ENCODE measurements around the gene H3-3A.
A peak's percentile ranks its signal among the peaks of the same experiment; 100 is the strongest.

Gene H3-3A

DNA sequence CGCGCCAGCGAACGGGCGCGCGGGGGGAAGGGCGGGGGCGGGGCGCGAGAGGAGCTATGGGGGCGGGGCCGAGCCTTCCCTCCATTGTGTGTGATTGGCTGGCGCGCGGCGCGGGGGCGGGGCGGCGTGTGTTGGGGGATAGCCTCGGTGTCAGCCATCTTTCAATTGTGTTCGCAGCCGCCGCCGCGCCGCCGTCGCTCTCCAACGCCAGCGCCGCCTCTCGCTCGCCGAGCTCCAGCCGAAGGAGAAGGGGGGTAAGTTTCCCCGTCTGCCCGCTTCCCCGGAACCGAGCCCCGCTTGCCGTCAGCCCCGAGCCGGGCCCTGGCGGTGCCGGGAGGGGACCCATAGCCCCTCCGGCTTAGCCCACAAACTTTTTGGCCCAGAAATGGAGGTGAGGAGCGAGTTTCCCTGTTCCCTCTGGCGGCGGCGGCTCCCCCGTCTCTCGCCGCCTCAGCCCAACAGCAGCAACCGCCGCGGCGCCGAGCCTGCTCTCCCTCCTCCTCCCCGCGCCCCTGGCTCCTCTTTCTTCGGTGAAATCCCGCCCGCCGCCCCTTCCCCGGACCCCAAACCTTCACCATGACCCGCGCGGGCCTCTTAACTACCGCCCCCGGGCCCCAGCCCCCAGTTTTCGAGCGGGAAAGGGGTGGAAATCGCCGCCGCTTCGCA is at the start of gene H3-3A:
H3-3A (plus strand) TSS at position 159 of the 666 bp plus-strand sequence. CDS start 1,636 bp downstream, outside the sequence.
- DNase-seq = peak; percentile 95

DNA sequence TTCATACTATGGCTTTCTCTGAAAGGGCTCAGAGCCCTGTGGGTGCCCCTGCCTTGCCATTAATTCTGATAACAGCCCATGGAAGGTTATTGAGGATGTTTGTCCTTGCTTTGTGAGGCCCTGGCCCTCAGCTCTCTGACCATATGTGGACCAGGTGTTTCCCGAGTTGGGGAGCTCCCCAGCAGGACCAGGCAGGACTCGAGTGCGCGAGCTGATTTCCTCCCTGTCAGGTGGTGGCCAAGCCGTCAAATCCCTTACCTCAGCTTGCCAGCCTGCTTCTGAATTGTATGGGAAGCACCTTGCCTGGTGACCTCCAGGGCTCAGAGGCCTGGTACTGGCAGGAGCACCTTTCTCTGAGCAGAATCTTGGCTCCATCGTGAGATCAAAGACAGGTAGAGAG is 45.4 kb upstream of the H3-3A start:
- no peak for DNase-seq

DNA sequence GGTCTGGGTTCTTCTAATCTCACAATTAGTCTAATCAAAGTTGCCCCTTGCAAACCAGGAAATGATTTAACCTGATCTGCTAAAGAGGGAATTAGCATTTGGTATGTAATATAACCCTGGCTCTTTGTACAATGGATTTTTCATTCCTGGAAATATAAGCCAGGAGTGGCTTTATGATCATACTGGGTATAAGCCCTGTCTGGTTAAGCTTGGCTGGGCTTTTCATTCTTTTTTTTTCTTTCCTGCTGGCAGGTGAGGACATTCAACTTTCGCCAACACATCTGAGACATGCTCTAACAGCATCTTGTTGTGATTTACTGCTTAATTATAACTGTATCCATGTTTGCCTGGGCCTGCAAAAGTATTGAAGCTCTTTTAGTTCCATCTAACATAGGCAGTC is 42.9 kb upstream of the H3-3A start:
- no peak for DNase-seq

DNA sequence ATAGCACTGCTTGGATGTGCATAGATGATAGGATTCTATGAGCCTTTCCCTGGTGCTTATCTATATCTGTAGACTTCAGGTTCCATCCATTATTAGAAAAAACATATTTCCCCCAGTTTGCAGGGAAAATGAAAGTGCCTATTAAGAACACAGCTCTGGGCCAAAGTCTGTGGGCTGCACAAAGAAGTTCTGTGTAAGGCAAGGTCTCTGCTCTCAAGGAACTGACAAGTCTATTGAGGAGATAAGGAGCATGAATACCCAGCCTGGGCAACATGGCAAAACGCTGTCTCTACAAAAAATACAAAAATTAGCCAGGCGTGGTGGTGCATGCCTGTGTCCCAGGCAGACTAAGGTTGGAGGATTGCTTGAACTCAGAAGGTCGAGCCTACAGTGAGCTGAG is 41.1 kb upstream of the H3-3A start:
- no peak for DNase-seq

DNA sequence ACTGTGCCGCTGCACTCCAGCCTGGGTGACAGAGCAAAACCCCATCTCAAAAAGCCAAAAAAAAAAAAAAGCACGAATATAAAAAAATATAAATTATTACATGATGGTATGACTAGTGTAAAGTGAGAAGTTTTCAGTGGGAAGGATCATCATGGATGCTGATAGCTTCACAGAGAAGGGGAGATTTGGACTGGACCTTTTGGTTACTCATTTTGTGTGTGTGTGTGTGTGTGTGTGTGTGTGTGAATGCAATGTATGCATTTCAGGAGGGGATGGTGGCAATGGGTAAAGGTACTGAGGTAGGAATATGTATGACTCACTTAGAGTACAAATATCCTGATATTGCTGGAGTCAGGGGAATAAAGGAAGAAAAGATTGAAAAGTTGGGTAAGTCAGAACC is 40.7 kb upstream of the H3-3A start:
- no peak for DNase-seq

DNA sequence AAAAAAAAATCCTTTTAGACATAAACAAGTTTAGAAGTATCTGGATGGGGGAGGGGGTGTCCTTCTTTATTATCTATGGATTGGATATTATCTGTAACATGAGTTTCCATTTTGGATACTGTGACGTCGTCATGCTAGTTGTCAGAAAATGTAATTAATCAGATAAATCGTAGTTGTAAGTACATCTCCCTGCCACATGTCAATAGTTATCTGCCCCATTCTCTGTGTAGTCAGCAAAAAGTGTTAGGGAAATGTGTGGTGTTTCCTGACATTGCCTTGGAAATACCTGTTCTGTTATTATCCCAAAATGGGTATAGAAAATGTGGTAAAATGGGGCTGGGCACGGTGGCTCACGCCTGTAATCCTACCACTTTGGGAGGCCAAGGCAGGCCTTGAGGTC is 38.8 kb upstream of the H3-3A start:
- DNase-seq = no peak

DNA sequence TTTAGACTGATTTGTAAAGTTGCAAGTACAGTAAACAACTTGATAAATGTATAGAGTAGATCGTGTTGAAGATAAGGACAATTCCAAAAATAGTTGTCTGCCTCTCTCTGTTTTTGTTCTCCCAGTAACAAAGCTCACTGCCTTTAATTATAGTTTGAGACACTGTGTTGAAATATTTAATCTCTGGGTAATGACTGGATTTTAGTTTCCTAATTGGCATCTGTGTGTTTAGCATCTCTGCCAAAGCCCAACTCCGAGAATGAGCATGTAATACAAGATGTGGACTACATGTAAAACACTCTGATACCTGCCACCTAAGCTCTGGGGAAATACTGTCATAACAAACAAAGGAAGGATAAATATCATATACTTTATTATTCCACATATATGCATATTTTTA is 35.7 kb upstream of the H3-3A start:
- no peak for DNase-seq

DNA sequence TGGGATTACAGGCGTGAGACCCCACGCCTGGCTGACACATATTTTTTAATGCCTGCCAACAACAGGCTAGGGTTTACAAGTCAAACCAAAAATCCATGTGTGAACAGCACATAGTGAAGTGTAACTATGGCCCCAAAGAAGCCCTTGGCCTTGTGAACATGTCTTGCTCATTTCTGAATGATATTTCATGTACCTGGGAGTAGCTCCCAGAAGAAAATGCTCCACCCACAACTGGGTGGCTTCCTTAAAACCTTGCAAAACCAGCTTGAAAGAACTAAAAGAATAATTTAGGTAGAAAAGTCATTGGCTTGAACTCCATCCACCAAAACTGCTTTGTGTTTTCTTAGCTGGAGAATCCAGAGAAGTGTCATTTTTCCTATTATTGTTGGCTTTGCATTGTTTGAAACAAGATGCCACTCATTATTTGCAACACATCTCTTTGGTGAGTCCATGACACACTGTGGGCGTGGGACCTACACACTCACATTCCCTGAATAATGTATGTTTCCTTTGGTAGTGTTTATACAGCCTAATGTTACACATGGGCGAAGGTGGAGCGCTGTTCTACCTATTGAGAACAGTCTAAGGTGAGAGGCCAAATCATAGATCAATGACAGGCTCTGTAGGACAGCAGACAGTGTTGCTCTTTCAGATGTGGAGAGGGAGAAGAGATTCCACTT is 34.8 kb upstream of the H3-3A start:
- no peak for DNase-seq

DNA sequence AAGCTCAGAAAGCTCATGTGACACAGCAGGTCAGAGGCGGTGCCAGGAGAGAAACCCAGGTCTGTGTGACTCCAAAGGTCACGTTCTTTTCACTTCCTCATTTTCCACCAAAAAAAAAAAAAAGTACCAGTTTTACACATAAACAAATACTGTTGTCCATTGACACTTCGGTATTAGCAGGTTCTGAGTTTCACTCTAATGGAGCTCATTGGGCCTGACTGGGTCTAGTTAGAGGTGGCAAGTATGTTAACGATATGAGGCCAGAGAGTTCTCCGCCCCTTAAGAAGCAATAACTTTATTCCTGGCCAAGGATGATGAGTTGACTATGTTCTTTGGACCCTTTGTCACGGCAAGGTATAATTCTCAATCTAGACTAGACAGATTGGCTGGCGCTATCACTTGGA is 33.4 kb upstream of the H3-3A start:
- no peak for DNase-seq

DNA sequence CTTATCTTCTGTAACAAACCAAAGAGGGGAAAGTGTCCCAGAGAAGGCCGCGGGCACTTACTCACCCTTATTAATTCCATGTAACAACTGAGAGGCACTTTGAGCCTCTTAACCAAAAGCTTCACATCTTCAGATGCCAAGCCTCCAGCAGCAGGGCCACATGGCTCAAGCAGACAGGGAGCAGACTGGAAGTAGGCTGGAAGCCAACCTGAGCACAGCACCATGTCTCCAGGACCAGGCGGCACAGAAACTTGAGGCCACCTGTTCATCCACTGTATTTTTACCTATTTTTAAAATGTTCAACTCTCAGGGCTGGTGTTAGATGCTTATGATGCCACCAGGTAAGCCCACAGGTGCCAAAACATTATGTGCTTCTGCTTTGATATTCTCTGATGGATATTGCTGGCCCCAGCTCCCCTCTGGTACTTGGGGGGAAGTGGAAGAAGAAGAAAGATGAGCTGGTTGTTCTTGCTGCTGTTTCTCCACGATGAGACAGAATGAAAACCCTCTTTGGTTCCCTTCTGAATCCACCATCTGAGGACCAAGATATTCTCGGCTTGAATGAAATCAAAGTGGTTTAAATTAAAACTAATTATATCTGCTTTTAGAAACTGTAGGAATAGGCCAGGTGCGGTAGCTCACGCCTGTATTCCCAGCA is 32.8 kb upstream of the H3-3A start:
- DNase-seq = no peak

DNA sequence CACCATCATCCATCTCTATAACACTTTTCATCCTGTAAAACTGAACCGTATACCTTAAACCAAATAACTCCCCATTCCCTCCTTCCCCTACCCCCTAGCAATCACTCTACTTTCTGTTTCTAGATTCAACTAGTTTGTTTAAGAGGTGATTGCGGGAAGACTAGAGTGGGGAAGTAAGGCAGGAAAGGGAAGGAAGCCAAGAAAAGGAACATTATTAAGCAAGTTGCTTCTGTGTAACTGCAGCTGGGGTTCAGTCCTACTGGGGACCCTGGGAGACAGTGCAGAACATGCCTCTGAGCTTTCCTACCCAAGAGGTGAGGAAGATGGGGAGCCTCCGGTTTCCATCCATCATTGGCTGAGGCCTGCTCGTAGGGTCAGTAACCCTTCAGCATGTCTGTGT is 28.9 kb upstream of the H3-3A start:
- DNase-seq = no peak

DNA sequence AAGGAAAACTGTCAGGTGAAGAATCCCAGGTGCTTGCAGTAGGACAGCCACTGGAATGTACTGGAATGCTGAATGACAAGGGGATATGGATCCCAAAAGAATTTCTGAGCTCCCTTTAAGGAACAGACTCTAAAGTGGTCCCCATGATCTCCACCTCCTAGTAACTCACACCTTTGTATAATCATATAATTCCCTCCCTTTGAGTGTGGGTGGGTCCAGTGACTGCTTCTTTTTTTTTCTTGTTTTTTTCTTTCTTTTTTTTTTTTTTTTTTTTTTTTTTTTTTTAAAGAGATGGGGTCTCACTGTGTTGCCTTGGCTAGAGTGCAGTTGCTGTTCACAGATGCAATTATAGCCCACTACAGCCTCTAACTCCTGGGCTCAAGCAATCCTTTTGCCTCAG is 28.5 kb upstream of the H3-3A start:
- no peak for DNase-seq

DNA sequence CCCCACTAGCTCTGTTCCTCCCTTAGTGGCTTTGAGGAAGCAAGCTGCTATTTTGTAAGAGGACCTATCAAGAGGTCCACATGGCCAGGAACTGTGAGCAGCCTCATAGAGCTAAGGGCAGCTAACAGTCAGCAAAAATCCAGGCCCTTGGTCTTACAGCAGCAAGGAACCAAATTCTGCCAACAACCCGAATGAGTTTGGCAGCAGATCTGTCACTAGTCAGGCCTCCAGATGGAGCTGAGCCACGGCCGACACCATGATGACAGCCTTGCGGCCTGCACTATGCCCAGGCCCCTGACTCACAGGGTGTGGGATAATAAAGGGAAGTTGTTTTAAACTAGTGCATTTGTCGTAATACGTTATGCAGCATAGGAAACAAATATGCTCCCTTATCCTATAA is 28.0 kb upstream of the H3-3A start:
- peak; percentile 74 for DNase-seq

DNA sequence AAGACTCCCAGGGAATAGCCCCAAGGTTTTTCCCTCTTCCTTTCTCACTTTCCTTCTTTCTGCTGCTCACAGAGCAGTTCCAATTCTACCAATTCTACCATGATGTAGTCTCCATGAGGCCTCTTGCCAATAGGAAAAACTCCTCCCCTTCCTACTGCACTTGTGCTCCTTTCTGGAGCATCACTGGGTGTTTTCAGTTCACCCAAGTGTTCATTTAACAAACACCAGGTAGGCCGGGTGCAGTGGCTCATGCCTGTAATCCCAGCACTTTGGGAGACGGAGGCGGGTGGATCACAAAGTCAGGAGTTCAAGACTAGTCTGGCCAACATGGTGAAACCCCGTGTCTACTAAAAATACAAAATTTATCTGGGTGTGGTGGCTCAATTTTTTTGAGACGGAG is 26.6 kb upstream of the H3-3A start:
- DNase-seq = no peak

DNA sequence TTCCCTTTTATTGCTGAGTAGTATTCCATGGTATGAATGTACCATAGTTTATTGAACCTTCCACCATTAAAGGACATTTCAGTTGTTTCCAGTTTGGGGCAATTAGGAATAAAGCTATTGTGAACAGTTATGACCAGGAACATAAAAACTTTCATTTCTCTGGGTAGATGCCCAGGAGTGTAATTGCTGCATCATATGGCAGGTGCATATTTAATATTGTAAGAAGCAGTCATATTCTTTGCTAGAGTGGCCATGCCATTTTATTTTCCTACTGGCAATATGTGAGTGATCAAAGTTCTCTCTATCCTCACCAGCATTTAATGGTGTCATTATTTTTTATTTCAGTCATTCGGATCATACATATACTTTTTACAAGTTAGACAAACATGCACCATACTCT is 23.9 kb upstream of the H3-3A start:
- no peak for DNase-seq

DNA sequence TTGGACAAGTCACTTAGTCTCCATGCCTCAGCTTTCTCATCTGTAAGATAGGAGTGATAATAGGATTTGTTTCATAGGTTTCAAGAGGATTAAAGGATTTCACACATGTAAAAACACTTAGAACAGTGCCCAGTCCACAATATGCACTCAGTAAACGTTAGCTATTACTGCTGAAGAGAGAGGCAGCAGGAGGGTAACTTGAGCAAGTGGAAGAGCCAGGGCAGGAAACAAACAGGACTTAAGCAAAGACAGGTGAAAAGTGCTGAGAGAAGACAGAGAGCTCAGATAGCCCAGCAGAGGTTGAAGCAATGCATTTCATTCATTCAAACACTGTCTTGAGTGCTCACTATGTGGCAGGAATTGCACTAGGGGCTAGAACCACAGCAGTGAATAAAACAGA is 21.1 kb upstream of the H3-3A start:
- DNase-seq = no peak

DNA sequence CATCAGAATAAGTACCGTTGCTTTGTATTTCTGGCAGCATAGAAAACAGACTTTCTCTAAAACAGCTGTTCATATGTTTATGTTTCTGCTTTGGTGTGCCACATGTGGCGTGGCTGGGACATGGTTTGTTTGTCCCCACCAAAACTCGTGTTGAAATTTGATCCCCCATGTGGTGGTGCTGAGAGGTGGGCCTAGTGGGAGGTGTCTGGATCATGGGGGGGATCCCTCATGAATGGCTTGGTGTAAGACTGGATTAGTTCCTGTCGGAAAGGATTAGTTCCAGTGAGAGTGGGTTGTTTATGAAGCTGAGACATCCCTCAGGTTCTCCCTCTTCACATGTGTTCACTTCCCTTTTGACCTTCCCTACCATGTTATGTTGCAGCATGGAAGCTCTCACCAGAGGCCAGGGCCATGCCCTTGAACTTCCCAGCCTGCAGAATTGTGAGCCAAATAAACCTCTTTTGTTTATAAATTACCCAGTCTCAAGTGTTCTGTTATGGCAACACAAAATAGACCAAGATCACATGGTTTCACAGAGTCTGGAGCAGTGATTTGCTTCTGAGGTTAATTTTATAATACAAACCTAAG is 17.9 kb upstream of the H3-3A start:
- no peak for DNase-seq

DNA sequence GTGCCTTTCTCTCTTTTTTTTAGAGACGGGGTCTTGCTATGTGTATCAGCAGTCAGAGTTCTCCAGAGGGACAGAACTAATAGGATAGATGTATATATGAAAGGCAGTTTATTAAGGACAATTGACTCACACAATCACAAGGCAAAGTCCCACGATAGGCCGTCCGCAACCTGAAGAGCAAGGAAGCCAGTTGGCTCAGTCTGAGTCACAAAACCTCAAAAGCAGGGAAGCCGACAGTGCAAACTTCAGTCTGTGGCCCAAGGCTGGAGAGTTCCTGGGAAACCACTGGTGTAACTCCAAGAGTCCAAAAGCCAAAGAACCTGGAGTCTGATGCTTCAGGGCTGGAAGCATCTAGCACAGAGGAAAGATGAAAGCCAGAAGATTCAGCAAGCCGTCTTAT is 16.3 kb upstream of the H3-3A start:
- no peak for DNase-seq

DNA sequence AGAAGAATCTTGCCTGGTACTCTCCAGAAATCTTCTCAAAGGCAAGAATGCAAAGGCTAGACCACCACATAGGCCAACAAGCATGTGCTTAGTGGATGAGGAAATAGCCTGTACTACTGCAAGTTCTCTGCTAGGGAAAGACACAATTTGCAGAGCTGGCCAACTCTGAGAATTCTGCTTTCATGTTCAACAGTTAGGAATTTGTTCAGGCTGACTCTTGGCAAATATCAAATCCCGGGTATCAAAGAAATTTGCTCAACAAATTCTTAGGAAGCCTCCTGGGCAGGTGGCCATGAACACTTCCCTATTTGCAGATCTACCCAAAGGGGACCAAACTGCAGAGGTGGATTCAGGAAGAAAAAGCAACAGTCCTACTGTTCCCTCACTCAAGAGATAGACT is 15.0 kb upstream of the H3-3A start:
- no peak for DNase-seq

DNA sequence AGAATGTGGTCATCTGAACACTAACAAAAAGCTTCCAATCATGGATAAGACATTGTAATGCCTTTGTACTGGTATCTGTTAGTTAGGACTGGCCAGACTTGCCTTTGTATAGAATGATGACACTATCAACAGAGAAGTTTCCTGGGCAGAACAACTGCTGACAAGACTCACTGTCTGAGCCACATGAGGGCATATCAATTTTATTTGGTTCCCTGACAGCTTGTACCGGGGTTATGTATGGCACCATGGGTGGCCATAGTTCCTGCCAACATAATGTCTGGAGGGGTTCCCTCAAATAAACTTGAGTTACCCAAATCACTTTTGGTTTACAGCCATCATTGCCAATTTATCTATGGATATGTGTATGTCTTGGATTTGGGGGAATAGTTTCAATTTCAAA is 13.6 kb upstream of the H3-3A start:
- no peak for DNase-seq

DNA sequence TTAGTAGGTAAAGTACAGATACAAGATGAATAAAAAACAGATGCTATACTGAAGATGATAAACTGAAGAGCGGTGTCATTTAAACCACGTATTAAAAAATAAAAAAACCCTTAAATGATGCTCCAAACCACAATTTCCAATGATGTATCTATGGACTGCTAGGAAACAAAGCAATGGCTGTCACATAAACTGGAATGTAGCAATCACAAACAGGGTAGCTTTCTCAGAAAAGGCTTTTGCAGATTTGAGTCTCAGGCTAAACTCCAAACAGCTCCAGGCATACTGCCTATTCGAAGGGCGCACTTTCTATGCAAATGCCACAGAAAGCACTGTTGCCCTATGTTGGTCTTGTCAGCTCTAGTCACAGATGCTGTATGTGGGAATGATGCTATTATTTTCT is 12.4 kb upstream of the H3-3A start:
- no peak for DNase-seq

DNA sequence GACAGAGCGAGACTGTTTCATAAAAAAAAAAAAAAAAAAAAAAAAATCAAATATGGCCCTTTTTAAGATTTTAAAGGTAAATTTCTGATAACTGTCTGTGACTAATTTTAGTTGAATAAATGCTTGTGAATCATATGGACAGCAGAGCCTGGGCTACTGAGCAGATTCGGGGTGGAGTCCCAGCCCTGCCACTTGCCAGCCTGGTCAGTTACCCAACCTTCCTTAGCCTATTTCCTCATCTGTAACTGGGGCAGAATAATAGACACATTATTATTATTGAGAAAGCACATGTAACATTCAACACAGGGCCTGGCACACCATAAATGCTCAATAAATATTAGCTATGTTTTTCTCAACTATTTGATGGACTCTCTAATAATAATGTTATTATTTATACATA is 11.2 kb upstream of the H3-3A start:
- DNase-seq = no peak

DNA sequence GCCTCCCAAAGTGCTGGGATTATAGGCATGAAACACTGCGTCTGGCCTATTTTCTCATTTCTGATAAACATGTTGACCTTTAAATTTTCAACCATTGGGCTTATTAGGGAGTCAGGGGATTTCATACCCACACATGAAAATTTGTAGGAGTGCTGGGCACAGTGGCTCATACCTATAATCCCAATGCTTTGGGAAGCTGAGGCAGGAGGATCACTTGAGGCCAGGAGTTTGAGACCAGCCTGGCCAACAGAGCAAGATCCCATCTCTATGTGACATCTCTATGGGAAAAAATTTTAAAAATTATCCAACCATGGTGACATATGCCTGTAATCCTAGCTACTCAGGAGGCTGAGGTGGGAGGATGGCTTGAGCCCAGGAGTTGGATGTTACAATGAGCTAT is 10.5 kb upstream of the H3-3A start:
- no peak for DNase-seq
